ENCODE data around the gene TFDP1.

TFDP1 gene

GRCh38 chr13:113653264-113654174 lies 69.0 kb downstream of the TFDP1 start:
- TF ChIP-seq NFIC (IDR thresholded peaks at IDR 0.05) (peak; percentile 82), EP300 (IDR thresholded peaks at IDR 0.05; ENCODE audit: borderline replicate concordance) (peak; percentile 53; the same call in 1 of the 2 replicates), TCF12 (IDR thresholded peaks at IDR 0.05; ENCODE audit: low read depth) (peak; percentile 81), ZBTB7A (IDR thresholded peaks at IDR 0.05; ENCODE audit: low read depth) (no peak), YY1 (IDR thresholded peaks at IDR 0.05; ENCODE audit: low read depth) (no peak), TEAD4 (IDR thresholded peaks at IDR 0.05) (no peak)

GRCh38 chr13:113654175-113654560 lies 69.6 kb downstream of the TFDP1 start:
- TF ChIP-seq CREB1 (IDR thresholded peaks at IDR 0.05; ENCODE audit: low read depth) (no peak), REST (IDR thresholded peaks at IDR 0.05; ENCODE audit: low read depth) (no peak), EP300 (IDR thresholded peaks at IDR 0.05; ENCODE audit: borderline replicate concordance) (no peak)

- TF ChIP-seq CEBPB (IDR thresholded peaks at IDR 0.05) (no peak), CREB1 (IDR thresholded peaks at IDR 0.05; ENCODE audit: low read depth) (no peak), TCF12 (IDR thresholded peaks at IDR 0.05; ENCODE audit: low read depth) (no peak)
These were observed 70.2 kb downstream of the TFDP1 start for GRCh38 chr13:113654591-113655345.

- no peak for TF ChIP-seq CREB1 (IDR thresholded peaks at IDR 0.05; ENCODE audit: low read depth)
- no peak for TF ChIP-seq TEAD4 (IDR thresholded peaks at IDR 0.05)
- TF ChIP-seq YY1 (IDR thresholded peaks at IDR 0.05; ENCODE audit: low read depth): no peak
- no peak for TF ChIP-seq TAF1 (IDR thresholded peaks at IDR 0.05; ENCODE audit: low read depth)
- TF ChIP-seq NFIC (IDR thresholded peaks at IDR 0.05): no peak
- TF ChIP-seq EP300 (IDR thresholded peaks at IDR 0.05; ENCODE audit: borderline replicate concordance): no peak
- TF ChIP-seq CEBPB (IDR thresholded peaks at IDR 0.05): no peak
- no peak for TF ChIP-seq TCF12 (IDR thresholded peaks at IDR 0.05; ENCODE audit: low read depth)
- no peak for TF ChIP-seq REST (IDR thresholded peaks at IDR 0.05; ENCODE audit: low read depth)
These were observed 70.9 kb downstream of the TFDP1 start for GRCh38 chr13:113655346-113656002.

- TF ChIP-seq TEAD4 (IDR thresholded peaks at IDR 0.05) (no peak), CREB1 (IDR thresholded peaks at IDR 0.05; ENCODE audit: low read depth) (no peak), RAD21 (IDR thresholded peaks at IDR 0.05; ENCODE audit: low read depth) (no peak), USF1 (IDR thresholded peaks at IDR 0.05) (no peak), FOXM1 (IDR thresholded peaks at IDR 0.05; ENCODE audit: borderline replicate concordance, low read depth) (no peak), EGR1 (IDR thresholded peaks at IDR 0.05) (no peak), TCF12 (IDR thresholded peaks at IDR 0.05; ENCODE audit: low read depth) (no peak), YY1 (IDR thresholded peaks at IDR 0.05; ENCODE audit: low read depth) (no peak), TAF1 (IDR thresholded peaks at IDR 0.05; ENCODE audit: low read depth) (no peak), MAX (IDR thresholded peaks at IDR 0.05) (no peak), CEBPB (IDR thresholded peaks at IDR 0.05) (no peak), REST (IDR thresholded peaks at IDR 0.05; ENCODE audit: low read depth) (no peak), ZBTB7A (IDR thresholded peaks at IDR 0.05; ENCODE audit: low read depth) (no peak), EP300 (IDR thresholded peaks at IDR 0.05; ENCODE audit: borderline replicate concordance) (no peak)
These were observed 71.5 kb downstream of the TFDP1 start for GRCh38 chr13:113656003-113656588.
